Smooth muscle cell (in vitro differentiated cells): ENCODE measurements around the gene RPL18A. TPM values are rescaled to one million over a fixed set of nuclear protein-coding genes. Genes with fewer than 3 reads are reported as not detected.
A peak's percentile ranks its signal among the peaks of the same experiment; 100 is the strongest.

Source experiments
- DNase-seq: peaks from one replicate; lab custom pipeline; 2025; ENCODE audit not compliant: unreplicated experiment; lab: John Stamatoyannopoulos, UW
- H2AFZ ChIP-seq: fragments of 200-600 bp; sonication (generic); 2 replicates; pipeline ENCODE4 v1.6.0; 2016; ENCODE audit warnings: antibody characterized with exemption, low read depth, mild to moderate bottlenecking
- H3F3A ChIP-seq: fragments of 200-600 bp; sonication (generic); 2 replicates; pipeline ENCODE4 v1.6.0; 2017; ENCODE audit warnings: antibody characterized with exemption, low read depth
- H3K27ac ChIP-seq: fragments of 200-600 bp; sonication (generic); 2 replicates; pipeline ENCODE4 v1.5.1; 2016; ENCODE audit warnings: low read depth, mild to moderate bottlenecking
- H3K27me3 ChIP-seq: fragments of 200-600 bp; sonication (generic); 2 replicates; pipeline ENCODE4 v1.6.1; 2016; ENCODE audit warnings: low read depth, mild to moderate bottlenecking
- H3K36me3 ChIP-seq: fragments of 200-600 bp; sonication (generic); 2 replicates; pipeline ENCODE4 v1.5.1; 2016; ENCODE audit warnings: low read depth
- H3K4me1 ChIP-seq: fragments of 200-600 bp; sonication (generic); 2 replicates; pipeline ENCODE4 v1.5.1; 2016; ENCODE audit warnings: low read depth
- H3K4me2 ChIP-seq: fragments of 200-600 bp; sonication (generic); 2 replicates; pipeline ENCODE4 v1.6.0; 2016; ENCODE audit warnings: mild to moderate bottlenecking
- H3K4me3 ChIP-seq: fragments of 200-600 bp; sonication (generic); 2 replicates; pipeline ENCODE4 v1.5.1; 2016; ENCODE audit warnings: mild to moderate bottlenecking
- H3K79me2 ChIP-seq: fragments of 200-600 bp; sonication (generic); 2 replicates; pipeline ENCODE4 v1.6.0; 2016; ENCODE audit warnings: low read depth, mild to moderate bottlenecking
- H3K9ac ChIP-seq: fragments of 200-600 bp; sonication (generic); 2 replicates; pipeline ENCODE4 v1.6.0; 2016; ENCODE audit warnings: low read depth
- H3K9me3 ChIP-seq: fragments of 200-600 bp; sonication (generic); replicated peaks from 2 replicates; pipeline ENCODE4 v1.5.1; 2016; ENCODE audit warnings: low read depth
- H4K20me1 ChIP-seq: fragments of 200-600 bp; sonication (generic); 2 replicates; pipeline ENCODE4 v1.6.0; 2016; ENCODE audit warnings: low read depth
- CTCF ChIP-seq: fragments of 200-600 bp; sonication (generic); IDR thresholded peaks from 2 replicates; pipeline ENCODE4 v1.5.1; 2017; ENCODE audit warnings: borderline replicate concordance, mild to moderate bottlenecking, antibody characterized with exemption; ENCODE audit not compliant: insufficient read depth, poor library complexity, severe bottlenecking
- WGBS: methylation state at CpG from one replicate; pipeline ENCODE4 v1.1.7; 2016; ENCODE audit warnings: low lambda C conversion rate; 5-methylcytosine and 5-hydroxymethylcytosine counted together
- polyA plus RNA-seq: library from polyadenylated mRNA; unstranded; fragments of >200 nt; fragmentation: Nextera tagmentation; extraction: Ambion mirVana; gene quantifications from 2 replicates; pipeline ENCODE4 v1.2.1, GENCODE V29; 2016
- total RNA-seq: library from RNA; depleted of rRNA; stranded (reverse); fragments of >200 nt; gene quantifications from 2 replicates; pipeline ENCODE4 v1.2.3, GENCODE V29; 2014

Gene RPL18A
- total and polyA plus RNA-seq, 2 experiments from 2014 or later = 867 to 1,267 TPM

- H3K27me3 ChIP-seq = no peaks in the 10 kb centered on the region
- H3K36me3 ChIP-seq = no peaks in the 10 kb centered on the region
- no peaks in the 10 kb centered on the region for H3F3A ChIP-seq
- no peaks in the 10 kb centered on the region for H3K9me3 ChIP-seq
- no peak for TF ChIP-seq CTCF
- 32% methylated on average over 18 of the region's 18 CpGs for WGBS
- no peak overlapping the region for H3K27ac ChIP-seq
- no peak overlapping the region for H3K9ac ChIP-seq
- H2AFZ ChIP-seq = no peak overlapping the region
- H4K20me1 ChIP-seq = no peaks in the 10 kb centered on the region
- H3K4me2 ChIP-seq = no peak overlapping the region
- no peaks in the 10 kb centered on the region for H3K4me1 ChIP-seq
- H3K4me3 ChIP-seq = no peak overlapping the region
- peak; percentile 18 for DNase-seq
- H3K79me2 ChIP-seq = no peaks in the 10 kb centered on the region
These were observed 30.0 kb downstream of the RPL18A start for GRCh38 chr19:17889609-17890214.

- H3K79me2 ChIP-seq = no peaks in the 10 kb centered on the region
- H3K36me3 ChIP-seq = no peaks in the 10 kb centered on the region
- H4K20me1 ChIP-seq = no peaks in the 10 kb centered on the region
- no peaks in the 10 kb centered on the region for H3K9me3 ChIP-seq
- H3F3A ChIP-seq = no peaks in the 10 kb centered on the region
- no peak overlapping the region for H2AFZ ChIP-seq
- 87% methylated on average over 9 of the region's 9 CpGs for WGBS
- H3K4me3 ChIP-seq = no peak overlapping the region
- H3K27me3 ChIP-seq = no peaks in the 10 kb centered on the region
- no peak overlapping the region for H3K4me2 ChIP-seq
- H3K4me1 ChIP-seq = no peaks in the 10 kb centered on the region
- no peak overlapping the region for H3K27ac ChIP-seq
- no peak for DNase-seq
- no peak overlapping the region for H3K9ac ChIP-seq
- TF ChIP-seq CTCF = no peak
These were observed 34.1 kb downstream of the RPL18A start for GRCh38 chr19:17893766-17894165.

GRCh38 chr19:17902701-17903100, 43.0 kb downstream of the RPL18A start:
- no peaks in the 10 kb centered on the region for H3K79me2 ChIP-seq
- no peaks in the 10 kb centered on the region for H3K9me3 ChIP-seq
- no peak for TF ChIP-seq CTCF
- no peak overlapping the region for H2AFZ ChIP-seq
- no peaks in the 10 kb centered on the region for H3F3A ChIP-seq
- H3K4me2 ChIP-seq = no peak overlapping the region
- H3K4me3 ChIP-seq = no peak overlapping the region
- no peaks in the 10 kb centered on the region for H3K36me3 ChIP-seq
- WGBS = 68% methylated on average over 6 of the region's 6 CpGs
- H4K20me1 ChIP-seq = no peaks in the 10 kb centered on the region
- no peaks in the 10 kb centered on the region for H3K27me3 ChIP-seq
- no peak overlapping the region for H3K27ac ChIP-seq
- no peaks in the 10 kb centered on the region for H3K4me1 ChIP-seq
- no peak overlapping the region for H3K9ac ChIP-seq
- DNase-seq = no peak

- H3K4me2 ChIP-seq = no peak overlapping the region
- peaks cover 3% of the 10 kb centered on the region for H3K9me3 ChIP-seq
- DNase-seq = no peak
- no peak overlapping the region for H2AFZ ChIP-seq
- H3K4me1 ChIP-seq = no peaks in the 10 kb centered on the region
- no peaks in the 10 kb centered on the region for H3K79me2 ChIP-seq
- no peak overlapping the region for H3K9ac ChIP-seq
- 89% methylated on average over 3 of the region's 3 CpGs for WGBS
- no peak overlapping the region for H3K4me3 ChIP-seq
- no peaks in the 10 kb centered on the region for H4K20me1 ChIP-seq
- no peaks in the 10 kb centered on the region for H3K27me3 ChIP-seq
- no peak for TF ChIP-seq CTCF
- H3K36me3 ChIP-seq = no peaks in the 10 kb centered on the region
- no peaks in the 10 kb centered on the region for H3F3A ChIP-seq
- no peak overlapping the region for H3K27ac ChIP-seq
These were observed 48.5 kb downstream of the RPL18A start for GRCh38 chr19:17908244-17908643.
